PC-3 (cell line): ENCODE data around the gene CANT1. TPM values are rescaled to one million over a fixed set of nuclear protein-coding genes. Genes with fewer than 3 reads are reported as not detected.
"Not testable (repeated sequence)": the region's sequence is repeated elsewhere in the genome, so short reads cannot be mapped to it uniquely, and the experiment has no call there.

ENCODE experiments used
- ATAC-seq: fragments of 200-7000 bp; cut with Tn5 transposase; 2 replicates; pipeline ENCODE4 v1.9.1; 2020; ENCODE audit warnings: mild to moderate bottlenecking, moderate library complexity
- BruUV-seq: library from RNA; stranded (reverse); fragments of 400-500 nt; replicated peaks from 2 replicates; lab custom pipeline; 2021; lab: Mats Ljungman, UMichigan
- CTCF ChIA-PET: fragments of 300-600 bp; sonication (Branson Sonifier 250); formaldehyde crosslinking; loops from one replicate; lab custom pipeline; 2022; ENCODE audit warnings: antibody characterized with exemption; lab: Charles Lee
- POLR2A ChIA-PET: fragments of 300-600 bp; sonication (Branson Sonifier 250); formaldehyde crosslinking; loops from one replicate; lab custom pipeline; 2022; ENCODE audit warnings: antibody characterized with exemption; ENCODE audit not compliant: unreplicated experiment; lab: Charles Lee
- DNase-seq: peaks from one replicate; pipeline ENCODE4 v3.0.0-alpha.2; 2015
- H2AFZ ChIP-seq: fragments of 300-600 bp; sonication (generic); 2 replicates; pipeline ENCODE4 v1.6.0; 2016; ENCODE audit warnings: antibody characterized with exemption, low read length
- H3F3A ChIP-seq: fragments of 300-600 bp; sonication (generic); one replicate; pipeline ENCODE4 v1.6.0; 2017; ENCODE audit warnings: antibody characterized with exemption, low read length, control low read depth, mild to moderate bottlenecking; ENCODE audit not compliant: unreplicated experiment
- H3K27ac ChIP-seq: fragments of 300-600 bp; sonication (generic); 2 replicates; pipeline ENCODE4 v1.5.1; 2016; ENCODE audit warnings: mild to moderate bottlenecking, low read length
- H3K27me3 ChIP-seq: fragments of 300-600 bp; sonication (generic); 2 replicates; pipeline ENCODE4 v1.6.1; 2016; ENCODE audit warnings: low read length, mixed read lengths
- H3K36me3 ChIP-seq: fragments of 300-600 bp; sonication (generic); 2 replicates; pipeline ENCODE4 v1.6.1; 2016; ENCODE audit warnings: low read depth, mixed run types, low read length, mixed read lengths
- H3K4me1 ChIP-seq: fragments of 300-600 bp; sonication (generic); 2 replicates; pipeline ENCODE4 v1.5.1; 2016; ENCODE audit warnings: low read length; ENCODE audit not compliant: insufficient read depth
- H3K4me2 ChIP-seq: fragments of 300-600 bp; sonication (generic); 2 replicates; pipeline ENCODE4 v1.6.0; 2016; ENCODE audit warnings: low read length
- H3K4me3 ChIP-seq: fragments of 300-600 bp; sonication (generic); 2 replicates; pipeline ENCODE4 v1.5.1; 2016; ENCODE audit warnings: mild to moderate bottlenecking, low read length, mixed read lengths
- H3K79me2 ChIP-seq: fragments of 300-600 bp; sonication (generic); 2 replicates; pipeline ENCODE4 v1.6.1; 2017; ENCODE audit warnings: low read length, mixed read lengths
- H3K9ac ChIP-seq: fragments of 300-600 bp; sonication (generic); 2 replicates; pipeline ENCODE4 v1.6.0; 2016; ENCODE audit warnings: mild to moderate bottlenecking, low read length
- H3K9me2 ChIP-seq: fragments of 300-600 bp; sonication (generic); replicated peaks from 2 replicates; pipeline ENCODE4 v1.6.1; 2016; ENCODE audit warnings: mixed run types, low read length, mixed read lengths
- H3K9me3 ChIP-seq: fragments of 300-600 bp; sonication (generic); 2 replicates; pipeline ENCODE4 v1.6.1; 2016; ENCODE audit warnings: low read length, mixed read lengths
- H4K20me1 ChIP-seq: fragments of 300-600 bp; sonication (generic); 2 replicates; pipeline ENCODE4 v1.6.1; 2016; ENCODE audit warnings: low read length, mixed read lengths
- CTCF ChIP-seq: fragments of 300-600 bp; sonication (generic); conservative IDR thresholded peaks from 2 replicates; pipeline ENCODE4 v1.5.1; 2017; ENCODE audit warnings: antibody characterized with exemption, low read depth, mild to moderate bottlenecking, low read length
- EZH2 ChIP-seq: fragments of 300-600 bp; sonication (generic); IDR thresholded peaks from one replicate; pipeline ENCODE4 v1.6.1; 2017; ENCODE audit warnings: antibody characterized with exemption, mild to moderate bottlenecking, low read length; ENCODE audit not compliant: unreplicated experiment
- EZH2phosphoT487 ChIP-seq: fragments of 300-600 bp; sonication (generic); IDR thresholded peaks from 2 replicates; pipeline ENCODE4 v1.6.1; 2018; ENCODE audit warnings: mild to moderate bottlenecking, antibody characterized with exemption, low read length, borderline replicate concordance
- intact Hi-C: fragments of 100-400 bp; cut with micrococcal nuclease; formaldehyde crosslinking; loops from 2 replicates; pipeline ENCODE4 v1.9.0; 2023
- total RNA-seq: library from RNA; depleted of rRNA; stranded (reverse); fragments of >200 nt; gene quantifications from 2 replicates; pipeline ENCODE4 v1.2.3, GENCODE V29; 2014

CANT1 gene
- total RNA-seq, 1 experiment from 2014 or later = 191 TPM

- ChIA-PET CTCF (interaction anchor here (0.6 kb wide), 2 partner anchors 35 to 1441 kb away, joined by 3 read pairs; no protein-coding TSS in a partner anchor), POLR2A (no interaction called here)
- H3K79me2 ChIP-seq = no peaks in the 10 kb centered on the region
- H3K27ac ChIP-seq = no peak overlapping the region
- no peaks in the 10 kb centered on the region for H3F3A ChIP-seq
- H3K4me3 ChIP-seq = no peak overlapping the region
- no peak for ATAC-seq
- BruUV-seq = no TSS peak
- intact Hi-C loops = no loop called here
- no peaks in the 10 kb centered on the region for H4K20me1 ChIP-seq
- no peak overlapping the region for H3K4me2 ChIP-seq
- peaks cover 48% of the 10 kb centered on the region for H3K4me1 ChIP-seq
- no peak overlapping the region for H2AFZ ChIP-seq
- no peak for TF ChIP-seq CTCF
- no peak for TF ChIP-seq EZH2
- no peak for TF ChIP-seq EZH2phosphoT487
- DNase-seq = no peak
- H3K9me2 ChIP-seq = no peaks in the 10 kb centered on the region
- no peaks in the 10 kb centered on the region for H3K9me3 ChIP-seq
- H3K36me3 ChIP-seq = no peaks in the 10 kb centered on the region
- no peak overlapping the region for H3K9ac ChIP-seq
- H3K27me3 ChIP-seq = no peaks in the 10 kb centered on the region
These were observed 13.0 kb upstream of the CANT1 start for GRCh38 chr17:79022507-79022991.

- H3K9ac ChIP-seq, H3K27me3 ChIP-seq, H3K9me2 ChIP-seq, H3K79me2 ChIP-seq, H3K27ac ChIP-seq, H3K4me2 ChIP-seq, BruUV-seq, H3K9me3 ChIP-seq, ATAC-seq, H3F3A ChIP-seq, DNase-seq, H2AFZ ChIP-seq, H4K20me1 ChIP-seq, H3K36me3 ChIP-seq, H3K4me3 ChIP-seq, intact Hi-C loops: not testable (repeated sequence)
- H3K4me1 ChIP-seq = peaks cover 42% of the 10 kb centered on the region
- POLR2A ChIA-PET = interaction anchor here (0.6 kb wide), 1 partner anchor 10 kb away, joined by 3 read pairs; no protein-coding TSS in a partner anchor
- CTCF ChIA-PET = interaction anchor here (0.6 kb wide), 1 partner anchor 1441 kb away, joined by 3 read pairs; no protein-coding TSS in a partner anchor
These were observed 12.4 kb upstream of the CANT1 start for GRCh38 chr17:79021929-79022328.

- Histone ChIP-seq H3K27ac (no peak overlapping the region; the same call in 1 of the 2 replicates), H3K4me1 (peaks cover 31% of the 10 kb centered on the region), H3K27me3 (no peaks in the 10 kb centered on the region), H3K9me3 (no peaks in the 10 kb centered on the region), H3K9me2 (no peaks in the 10 kb centered on the region), H3F3A (no peaks in the 10 kb centered on the region), H3K9ac (no peak overlapping the region), H3K4me2 (no peak overlapping the region), H2AFZ (0 out of 2 replicates have a peak overlapping the region, but pooled peaks have one; percentile 39), H3K79me2 (no peaks in the 10 kb centered on the region), H3K36me3 (no peaks in the 10 kb centered on the region), H3K4me3 (no peak overlapping the region), H4K20me1 (no peaks in the 10 kb centered on the region)
- intact Hi-C loops = no loop called here
- BruUV-seq = no TSS peak
- ATAC-seq = no peak
- peak; percentile 25 for DNase-seq
- ChIA-PET POLR2A (interaction anchor here (0.6 kb wide), 1 partner anchor 25 kb away, joined by 7 read pairs; no protein-coding TSS in a partner anchor), CTCF (interaction anchor here (2.3 kb wide), 1 partner anchor 22 kb away, joined by 10 read pairs; no protein-coding TSS in a partner anchor)
- TF ChIP-seq EZH2phosphoT487 = no peak
- no peak for TF ChIP-seq CTCF
- no peak for TF ChIP-seq EZH2
These were observed 11.2 kb upstream of the CANT1 start for GRCh38 chr17:79020631-79021301.
